Measurements from ENCODE around the gene PRDM13.
"Not testable (repeated sequence)": the region's sequence is repeated elsewhere in the genome, so short reads cannot be mapped to it uniquely, and the experiment has no call there.

The PRDM13 gene

DNA sequence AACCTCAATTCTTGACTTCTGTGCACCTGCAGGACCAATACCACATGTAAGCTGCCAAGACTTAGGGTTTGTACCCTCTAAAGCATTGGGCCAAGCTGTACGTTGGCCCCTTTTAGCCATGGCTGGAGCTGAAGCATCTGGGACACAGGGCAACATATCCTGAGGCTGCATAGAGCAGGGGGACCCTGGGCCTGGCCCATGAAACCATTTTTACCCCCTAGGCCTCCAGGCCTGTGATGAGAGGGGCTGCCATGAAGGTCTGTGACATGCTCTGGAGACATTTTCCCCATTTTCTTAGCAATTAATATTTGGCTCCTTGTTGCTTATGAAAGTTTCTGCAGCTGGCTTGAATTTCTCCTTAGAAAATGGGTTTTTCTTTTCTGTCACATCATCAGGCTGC lies 31.0 kb downstream of the PRDM13 start:
- no peak for DNase-seq

GRCh38 chr6:99638358-99638757 lies 31.7 kb downstream of the PRDM13 start:
- DNase-seq: not testable (repeated sequence)

DNA sequence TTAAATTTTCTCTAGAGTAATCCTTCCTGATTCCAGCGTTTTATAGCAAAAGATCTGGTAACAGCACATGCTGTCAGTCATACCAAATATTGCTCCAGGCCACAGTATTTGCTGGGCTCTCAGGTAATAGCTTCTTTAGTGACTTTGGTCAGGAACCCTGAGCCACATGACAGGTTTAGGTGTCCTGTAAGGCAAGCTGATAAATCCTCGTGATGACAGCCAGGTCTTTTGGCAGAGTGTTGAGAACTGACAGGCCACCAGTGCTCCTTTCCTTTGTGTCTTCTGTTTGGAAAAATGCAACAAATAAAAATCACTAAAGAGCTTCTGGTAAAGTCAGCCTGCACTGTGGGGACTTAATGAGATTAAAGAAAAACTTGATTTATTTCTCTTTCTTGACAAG lies 34.6 kb downstream of the PRDM13 start:
- no peak for DNase-seq

DNA sequence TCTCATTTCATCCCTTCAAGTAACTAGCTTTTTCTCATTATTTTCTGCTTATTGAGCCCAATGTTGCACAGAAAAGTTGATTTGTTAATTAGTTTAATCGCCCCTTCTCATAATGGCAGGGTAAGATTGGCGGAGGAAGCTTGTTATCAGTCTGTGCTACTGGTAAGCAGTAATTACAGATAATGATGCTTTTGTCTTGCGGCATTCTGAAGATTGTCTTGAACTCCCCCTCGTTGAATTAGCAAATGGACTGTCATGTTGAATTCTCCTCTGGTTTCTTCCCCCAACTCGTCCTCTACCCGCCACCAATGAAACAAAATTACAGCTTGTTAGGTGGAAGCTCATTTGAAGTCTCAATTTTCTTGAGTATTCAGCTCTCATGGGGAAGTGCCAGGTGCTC lies 39.4 kb downstream of the PRDM13 start:
- DNase-seq: peak; percentile 38

DNA sequence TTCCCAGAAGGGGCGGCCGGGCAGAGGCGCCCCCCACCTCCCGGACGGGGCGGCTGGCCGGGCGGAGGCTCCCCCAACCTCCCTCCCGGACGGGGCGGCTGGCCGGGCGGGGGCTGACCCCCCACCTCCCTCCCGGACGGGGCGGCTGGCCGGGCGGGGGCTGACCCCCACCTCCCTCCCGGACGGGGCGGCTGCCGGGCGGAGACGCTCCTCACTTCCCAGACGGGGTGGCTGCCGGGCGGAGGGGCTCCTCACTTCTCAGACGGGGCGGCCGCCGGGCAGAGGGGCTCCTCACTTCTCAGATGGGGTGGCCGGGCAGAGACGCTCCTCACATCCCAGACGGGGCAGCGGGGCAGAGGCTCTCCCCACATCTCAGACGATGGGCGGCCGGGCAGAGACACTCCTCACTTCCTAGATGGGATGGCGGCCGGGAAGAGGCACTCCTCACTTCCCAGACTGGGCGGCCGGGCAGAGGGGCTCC lies 43.5 kb downstream of the PRDM13 start:
- not testable (repeated sequence) for DNase-seq

DNA sequence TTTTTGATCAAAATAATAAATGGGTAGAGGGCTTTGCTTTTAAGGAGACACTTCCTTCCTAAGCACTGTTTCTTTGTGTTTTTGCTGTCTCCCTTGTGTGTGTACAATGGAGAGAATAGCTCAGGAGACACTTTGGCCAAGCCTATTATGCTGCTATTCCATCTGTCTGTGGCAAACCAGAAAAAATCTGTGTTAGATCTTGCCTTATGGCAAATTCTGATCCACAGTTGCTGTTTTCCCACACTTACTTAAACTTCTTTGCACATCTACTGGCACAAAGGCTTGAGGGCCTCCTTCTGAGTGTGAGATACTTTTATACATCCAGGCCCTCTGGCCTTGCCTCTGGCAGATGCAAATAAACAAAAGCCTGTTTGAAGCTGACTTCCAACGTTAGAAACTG lies 53.6 kb downstream of the PRDM13 start:
- DNase-seq: no peak

DNA sequence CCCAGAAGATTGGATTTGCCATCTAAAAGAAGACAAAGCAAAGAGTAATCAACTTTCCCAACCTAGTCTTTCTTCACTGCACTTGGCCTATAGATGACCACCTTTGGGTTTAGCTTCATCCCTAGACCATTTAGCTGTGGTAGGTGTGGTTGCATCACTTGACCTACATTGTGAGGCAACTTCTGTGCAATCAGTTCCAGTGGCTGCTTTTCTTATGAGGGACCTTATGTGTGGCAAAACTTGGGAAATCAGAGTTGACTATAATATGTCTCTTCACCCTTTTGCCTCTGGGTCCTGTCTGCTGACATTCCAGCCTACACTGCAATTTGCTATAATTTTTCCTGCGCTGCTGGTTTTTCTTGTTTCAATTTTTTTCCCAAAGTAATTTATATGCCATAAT lies 55.2 kb downstream of the PRDM13 start:
- no peak for DNase-seq

DNA sequence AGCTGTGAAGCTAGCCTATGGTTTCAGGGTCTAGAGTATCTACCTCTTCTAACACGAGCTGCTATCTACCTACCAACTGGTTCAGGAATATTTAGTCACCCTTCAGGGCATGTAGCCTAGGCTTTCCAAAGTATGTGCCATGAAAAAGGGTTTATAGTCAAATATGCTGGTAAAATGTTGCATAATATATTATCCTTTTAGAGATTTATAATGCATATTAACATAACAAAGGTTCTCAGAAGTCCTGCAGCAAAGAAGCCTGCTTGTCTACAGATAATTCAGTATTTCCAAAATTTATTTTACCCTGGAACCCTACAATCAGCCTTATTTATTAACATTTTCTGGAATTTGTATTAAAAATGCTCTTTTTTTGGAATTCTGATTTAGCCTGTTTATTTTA lies 56.0 kb downstream of the PRDM13 start:
- DNase-seq: no peak

Measured in retina (tissue), 1 donor.